PC-3 (cell line): ENCODE data around the gene MRPL43. TPM values are rescaled to one million over a fixed set of nuclear protein-coding genes. Genes with fewer than 3 reads are reported as not detected.

Source experiments
- ATAC-seq: fragments of 200-7000 bp; cut with Tn5 transposase; 2 replicates; pipeline ENCODE4 v1.9.1; 2020; ENCODE audit warnings: mild to moderate bottlenecking, moderate library complexity
- BruUV-seq: library from RNA; stranded (reverse); fragments of 400-500 nt; replicated peaks from 2 replicates; lab custom pipeline; 2021; lab: Mats Ljungman, UMichigan
- CTCF ChIA-PET: fragments of 300-600 bp; sonication (Branson Sonifier 250); formaldehyde crosslinking; loops from one replicate; lab custom pipeline; 2022; ENCODE audit warnings: antibody characterized with exemption; lab: Charles Lee
- POLR2A ChIA-PET: fragments of 300-600 bp; sonication (Branson Sonifier 250); formaldehyde crosslinking; loops from one replicate; lab custom pipeline; 2022; ENCODE audit warnings: antibody characterized with exemption; ENCODE audit not compliant: unreplicated experiment; lab: Charles Lee
- DNase-seq: peaks from one replicate; pipeline ENCODE4 v3.0.0-alpha.2; 2015
- H2AFZ ChIP-seq: fragments of 300-600 bp; sonication (generic); 2 replicates; pipeline ENCODE4 v1.6.0; 2016; ENCODE audit warnings: antibody characterized with exemption, low read length
- H3F3A ChIP-seq: fragments of 300-600 bp; sonication (generic); one replicate; pipeline ENCODE4 v1.6.0; 2017; ENCODE audit warnings: antibody characterized with exemption, low read length, control low read depth, mild to moderate bottlenecking; ENCODE audit not compliant: unreplicated experiment
- H3K27ac ChIP-seq: fragments of 300-600 bp; sonication (generic); 2 replicates; pipeline ENCODE4 v1.5.1; 2016; ENCODE audit warnings: mild to moderate bottlenecking, low read length
- H3K27me3 ChIP-seq: fragments of 300-600 bp; sonication (generic); 2 replicates; pipeline ENCODE4 v1.6.1; 2016; ENCODE audit warnings: low read length, mixed read lengths
- H3K36me3 ChIP-seq: fragments of 300-600 bp; sonication (generic); 2 replicates; pipeline ENCODE4 v1.6.1; 2016; ENCODE audit warnings: low read depth, mixed run types, low read length, mixed read lengths
- H3K4me1 ChIP-seq: fragments of 300-600 bp; sonication (generic); 2 replicates; pipeline ENCODE4 v1.5.1; 2016; ENCODE audit warnings: low read length; ENCODE audit not compliant: insufficient read depth
- H3K4me2 ChIP-seq: fragments of 300-600 bp; sonication (generic); 2 replicates; pipeline ENCODE4 v1.6.0; 2016; ENCODE audit warnings: low read length
- H3K4me3 ChIP-seq: fragments of 300-600 bp; sonication (generic); 2 replicates; pipeline ENCODE4 v1.5.1; 2016; ENCODE audit warnings: mild to moderate bottlenecking, low read length, mixed read lengths
- H3K79me2 ChIP-seq: fragments of 300-600 bp; sonication (generic); 2 replicates; pipeline ENCODE4 v1.6.1; 2017; ENCODE audit warnings: low read length, mixed read lengths
- H3K9ac ChIP-seq: fragments of 300-600 bp; sonication (generic); 2 replicates; pipeline ENCODE4 v1.6.0; 2016; ENCODE audit warnings: mild to moderate bottlenecking, low read length
- H3K9me2 ChIP-seq: fragments of 300-600 bp; sonication (generic); replicated peaks from 2 replicates; pipeline ENCODE4 v1.6.1; 2016; ENCODE audit warnings: mixed run types, low read length, mixed read lengths
- H3K9me3 ChIP-seq: fragments of 300-600 bp; sonication (generic); 2 replicates; pipeline ENCODE4 v1.6.1; 2016; ENCODE audit warnings: low read length, mixed read lengths
- H4K20me1 ChIP-seq: fragments of 300-600 bp; sonication (generic); 2 replicates; pipeline ENCODE4 v1.6.1; 2016; ENCODE audit warnings: low read length, mixed read lengths
- EZH2 ChIP-seq: fragments of 300-600 bp; sonication (generic); IDR thresholded peaks from one replicate; pipeline ENCODE4 v1.6.1; 2017; ENCODE audit warnings: antibody characterized with exemption, mild to moderate bottlenecking, low read length; ENCODE audit not compliant: unreplicated experiment
- EZH2phosphoT487 ChIP-seq: fragments of 300-600 bp; sonication (generic); IDR thresholded peaks from 2 replicates; pipeline ENCODE4 v1.6.1; 2018; ENCODE audit warnings: mild to moderate bottlenecking, antibody characterized with exemption, low read length, borderline replicate concordance
- intact Hi-C: fragments of 100-400 bp; cut with micrococcal nuclease; formaldehyde crosslinking; loops from 2 replicates; pipeline ENCODE4 v1.9.0; 2023
- total RNA-seq: library from RNA; depleted of rRNA; stranded (reverse); fragments of >200 nt; gene quantifications from 2 replicates; pipeline ENCODE4 v1.2.3, GENCODE V29; 2014
- TF ChIP-seq, protein P1 (sequence below): fragments of 300-600 bp; sonication (generic); conservative IDR thresholded peaks from 2 replicates; pipeline ENCODE4 v1.5.1; 2017; ENCODE audit warnings: antibody characterized with exemption, low read depth, mild to moderate bottlenecking, low read length

MRPL43 gene
- total RNA-seq, 1 experiment from 2014 or later, result 81.0 TPM

DNA sequence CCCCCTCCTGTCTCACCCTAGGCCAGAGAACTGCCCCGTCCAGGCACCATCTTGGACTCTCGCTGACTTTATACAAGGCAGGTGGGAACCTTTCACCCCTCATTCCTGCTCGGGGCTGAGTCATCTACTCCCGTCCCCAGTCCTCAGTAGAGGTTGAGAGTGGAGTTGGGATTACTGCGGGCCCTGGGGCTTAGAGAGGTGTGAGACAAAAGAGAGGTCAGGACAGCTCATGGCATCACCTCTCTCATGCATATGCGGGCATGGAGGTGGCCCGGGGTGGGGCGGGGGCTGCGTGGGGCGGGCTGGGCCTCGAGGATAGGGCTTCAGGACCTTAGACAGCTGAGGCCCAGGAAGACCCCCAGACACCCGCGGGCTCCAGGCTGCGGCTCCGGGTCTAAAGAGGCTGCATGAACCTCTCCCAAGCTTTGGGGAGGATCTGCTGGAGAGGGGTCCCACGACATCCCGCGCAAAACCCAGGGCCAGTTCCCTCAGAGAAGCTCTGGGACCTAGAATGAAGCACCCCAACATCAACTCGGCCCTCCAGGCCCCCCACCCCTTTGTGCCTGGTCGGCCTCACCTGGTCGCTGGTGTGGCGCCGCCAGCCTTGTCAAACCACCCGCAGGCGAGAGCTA, 43.3 kb upstream of the MRPL43 start:
- CTCF ChIA-PET, result interaction anchor here (1.0 to 1.2 kb wide), 2 partner anchors 21 to 48 kb away, joined by 3 read pairs; no protein-coding TSS in a partner anchor
- DNase-seq, result peak; percentile 25
- no peak overlapping the region; the same call in 1 of the 2 replicates for H2AFZ ChIP-seq
- H3F3A ChIP-seq, result no peaks in the 10 kb centered on the region
- no peaks in the 10 kb centered on the region for H3K27me3 ChIP-seq
- no TSS peak for BruUV-seq
- H4K20me1 ChIP-seq, result no peaks in the 10 kb centered on the region
- H3K9me2 ChIP-seq, result no peaks in the 10 kb centered on the region
- H3K36me3 ChIP-seq, result no peaks in the 10 kb centered on the region; the same call in 1 of the 2 replicates
- H3K4me2 ChIP-seq, result peak overlapping the region; percentile 96
- no peak overlapping the region for H3K9ac ChIP-seq
- peak overlapping the region; percentile 83 for H3K4me3 ChIP-seq
- no peak for ATAC-seq
- TF ChIP-seq EZH2, result no peak
- no peak for TF ChIP-seq EZH2phosphoT487
- TF ChIP-seq, protein P1, sequence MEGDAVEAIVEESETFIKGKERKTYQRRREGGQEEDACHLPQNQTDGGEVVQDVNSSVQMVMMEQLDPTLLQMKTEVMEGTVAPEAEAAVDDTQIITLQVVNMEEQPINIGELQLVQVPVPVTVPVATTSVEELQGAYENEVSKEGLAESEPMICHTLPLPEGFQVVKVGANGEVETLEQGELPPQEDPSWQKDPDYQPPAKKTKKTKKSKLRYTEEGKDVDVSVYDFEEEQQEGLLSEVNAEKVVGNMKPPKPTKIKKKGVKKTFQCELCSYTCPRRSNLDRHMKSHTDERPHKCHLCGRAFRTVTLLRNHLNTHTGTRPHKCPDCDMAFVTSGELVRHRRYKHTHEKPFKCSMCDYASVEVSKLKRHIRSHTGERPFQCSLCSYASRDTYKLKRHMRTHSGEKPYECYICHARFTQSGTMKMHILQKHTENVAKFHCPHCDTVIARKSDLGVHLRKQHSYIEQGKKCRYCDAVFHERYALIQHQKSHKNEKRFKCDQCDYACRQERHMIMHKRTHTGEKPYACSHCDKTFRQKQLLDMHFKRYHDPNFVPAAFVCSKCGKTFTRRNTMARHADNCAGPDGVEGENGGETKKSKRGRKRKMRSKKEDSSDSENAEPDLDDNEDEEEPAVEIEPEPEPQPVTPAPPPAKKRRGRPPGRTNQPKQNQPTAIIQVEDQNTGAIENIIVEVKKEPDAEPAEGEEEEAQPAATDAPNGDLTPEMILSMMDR, result no peak
- no peaks in the 10 kb centered on the region for H3K9me3 ChIP-seq
- H3K27ac ChIP-seq, result no peak overlapping the region
- H3K4me1 ChIP-seq, result peaks cover 8% of the 10 kb centered on the region
- peaks cover 16% of the 10 kb centered on the region for H3K79me2 ChIP-seq
- POLR2A ChIA-PET, result interaction anchor here (1.0 kb wide), 1 partner anchor 15 kb away, joined by 13 read pairs; no protein-coding TSS in a partner anchor
- intact Hi-C loops, result no loop called here

DNA sequence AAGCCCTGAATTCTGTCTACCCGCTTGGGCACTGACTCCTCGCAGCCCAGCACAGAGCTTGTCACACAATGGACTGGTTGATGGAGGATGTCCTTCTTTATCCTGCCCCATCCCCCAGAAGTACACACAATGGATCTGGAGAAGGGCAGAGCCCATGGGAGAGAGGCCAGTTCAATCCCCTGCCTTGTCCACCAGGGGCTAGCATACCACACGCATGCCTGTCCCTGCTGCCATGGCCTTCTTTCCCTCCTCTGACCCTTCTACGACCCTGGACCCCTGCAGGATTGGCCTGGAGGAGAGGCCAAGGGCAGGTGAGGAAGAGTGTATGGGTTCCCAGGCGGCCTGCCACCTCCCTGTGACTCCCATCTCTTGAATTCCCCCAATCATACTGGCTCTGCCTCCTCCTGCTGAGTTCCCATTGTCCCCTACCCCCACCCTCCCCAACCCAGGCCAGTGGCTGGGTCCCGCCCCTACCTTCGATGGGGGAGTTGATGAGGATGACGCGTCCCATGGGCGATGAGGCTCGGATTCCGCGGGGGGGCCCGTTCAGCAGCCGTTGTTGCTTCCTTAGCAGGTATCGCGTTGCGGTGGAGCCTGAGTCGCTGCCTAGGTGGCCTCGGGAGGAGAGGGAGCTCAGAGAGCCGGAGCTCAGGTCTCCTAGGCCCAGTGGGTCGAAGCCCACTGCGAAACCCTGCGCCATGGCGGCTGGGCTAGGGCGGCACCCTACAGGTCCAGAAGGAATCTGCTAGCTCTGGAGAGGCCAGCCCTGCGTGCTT, 42.4 kb upstream of the MRPL43 start:
- TF ChIP-seq EZH2, result no peak
- TF ChIP-seq EZH2phosphoT487, result no peak
- TF ChIP-seq, protein P1, result no peak
- ChIA-PET POLR2A (interaction anchor here (0.8 kb wide), 1 partner anchor 23 kb away, joined by 3 read pairs; no protein-coding TSS in a partner anchor), CTCF (no interaction called here)
- no peaks in the 10 kb centered on the region; the same call in 1 of the 2 replicates for H3K36me3 ChIP-seq
- no peak overlapping the region for H3K27ac ChIP-seq
- no peak overlapping the region for H3K4me3 ChIP-seq
- BruUV-seq, result no TSS peak
- H3F3A ChIP-seq, result no peaks in the 10 kb centered on the region
- ATAC-seq (no peak), DNase-seq (no peak)
- H3K4me1 ChIP-seq, result peaks cover 8% of the 10 kb centered on the region
- no peaks in the 10 kb centered on the region for H3K9me2 ChIP-seq
- H2AFZ ChIP-seq, result no peak overlapping the region
- H4K20me1 ChIP-seq, result no peaks in the 10 kb centered on the region
- intact Hi-C loops, result no loop called here
- H3K27me3 ChIP-seq, result no peaks in the 10 kb centered on the region
- no peak overlapping the region for H3K9ac ChIP-seq
- H3K79me2 ChIP-seq, result peaks cover 16% of the 10 kb centered on the region
- no peaks in the 10 kb centered on the region for H3K9me3 ChIP-seq
- 0 out of 2 replicates have a peak overlapping the region, but pooled peaks have one; percentile 96 for H3K4me2 ChIP-seq
